HG02759 (cell line): ENCODE measurements around the gene LRMDA.

ENCODE experiments used
- ATAC-seq: cut with Tn5 transposase; IDR thresholded peaks from one replicate; pipeline ENCODE4 v1.9.1; 2021; ENCODE audit warnings: mild to moderate bottlenecking, moderate library complexity; ENCODE audit not compliant: unreplicated experiment

Gene LRMDA

DNA sequence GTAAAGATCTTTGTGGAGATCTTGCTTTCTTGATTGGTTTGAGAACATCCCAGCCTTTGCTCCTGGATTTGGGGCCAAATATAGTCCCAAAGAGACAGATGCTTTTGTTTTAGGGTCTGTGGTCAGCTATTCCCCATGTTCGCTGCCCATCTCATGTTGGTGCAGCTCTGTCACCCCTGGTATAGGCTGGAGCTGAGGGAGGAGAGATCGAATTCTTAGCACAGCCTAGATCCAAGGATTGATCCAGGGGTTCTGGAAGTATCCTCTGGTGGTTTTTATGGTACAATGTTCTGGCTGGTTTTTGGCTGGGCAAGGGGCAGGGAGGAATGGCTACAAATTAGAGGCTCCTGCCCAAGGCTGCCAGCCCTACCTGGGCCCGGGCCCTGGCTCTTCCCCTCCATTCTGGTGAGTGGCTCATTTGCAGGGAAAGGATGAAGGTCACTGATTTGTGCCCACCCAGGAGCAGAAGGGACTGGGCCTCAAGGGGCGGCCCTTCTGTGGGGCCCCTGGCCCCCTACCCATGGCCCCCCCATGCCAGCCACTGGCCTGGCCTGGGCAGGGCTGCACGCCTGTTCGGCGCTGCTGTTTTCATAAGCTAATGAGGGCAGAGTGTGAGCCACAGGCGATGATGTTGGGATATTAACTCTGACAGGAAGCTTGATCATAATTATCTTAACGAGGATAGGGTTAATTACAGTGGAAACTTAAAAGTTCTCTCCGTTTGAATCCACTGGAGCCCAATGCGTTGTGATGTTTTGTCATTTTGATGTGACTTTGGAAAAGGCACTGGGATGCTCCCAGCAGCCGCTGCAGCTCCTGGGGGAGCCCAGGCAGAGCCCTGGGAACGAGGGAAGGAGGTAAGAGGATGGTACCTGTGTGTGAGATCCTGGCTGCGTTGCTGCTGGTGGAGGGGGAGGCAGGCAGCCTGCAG is 600.6 kb downstream of the LRMDA start:
- no peak for ATAC-seq

DNA sequence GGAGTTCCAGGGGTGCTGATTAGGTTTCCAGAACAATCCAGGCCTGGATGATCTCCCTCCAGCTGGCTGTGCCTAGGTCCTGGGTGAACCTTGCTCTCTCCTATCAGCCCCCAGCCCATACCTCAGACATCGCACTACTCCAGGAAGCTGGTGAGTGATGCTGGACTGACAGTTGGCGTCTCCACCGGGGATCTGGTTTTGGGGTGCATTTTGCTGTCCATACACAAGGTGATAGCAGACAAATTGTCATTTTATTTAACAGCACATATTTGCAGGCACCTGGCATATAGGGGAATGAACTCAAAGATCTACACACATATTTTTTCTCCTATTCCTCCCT is 601.2 kb downstream of the LRMDA start:
- no peak for ATAC-seq

DNA sequence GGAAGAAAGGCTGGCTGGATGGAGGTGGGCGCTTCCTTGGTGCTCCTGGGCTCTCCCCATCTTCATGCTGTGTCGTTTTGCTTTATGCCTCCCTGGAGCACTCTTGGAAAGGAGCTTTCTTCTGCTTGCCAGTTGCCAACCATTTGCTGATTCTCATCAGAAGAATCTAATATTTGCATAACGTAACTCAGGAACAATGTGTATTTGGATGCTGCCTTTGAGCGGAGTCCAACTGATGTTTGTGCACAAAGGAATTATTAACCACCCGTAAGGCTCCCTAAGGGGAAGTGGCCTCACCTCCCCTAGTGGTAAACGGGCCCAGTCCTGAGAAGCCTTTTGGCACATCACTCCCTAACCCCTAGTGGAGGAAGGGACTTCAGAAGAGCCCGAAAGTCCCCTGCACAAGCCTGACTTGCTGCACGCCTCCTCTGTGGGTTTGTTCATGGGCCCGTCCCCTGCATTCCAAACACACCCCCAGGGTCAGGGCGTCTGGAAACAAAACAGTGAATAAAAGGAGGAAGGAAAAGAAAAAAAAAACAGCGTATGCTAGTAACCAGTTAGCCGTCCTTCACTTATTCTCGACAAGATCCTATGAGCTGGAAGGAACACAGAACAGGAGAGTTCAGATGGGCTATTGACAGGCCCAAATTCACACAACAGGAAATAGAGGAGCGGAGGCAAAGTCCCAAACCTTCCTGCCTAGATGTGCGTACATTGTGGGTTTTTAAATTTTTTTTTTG is 602.2 kb downstream of the LRMDA start:
- ATAC-seq: no peak

DNA sequence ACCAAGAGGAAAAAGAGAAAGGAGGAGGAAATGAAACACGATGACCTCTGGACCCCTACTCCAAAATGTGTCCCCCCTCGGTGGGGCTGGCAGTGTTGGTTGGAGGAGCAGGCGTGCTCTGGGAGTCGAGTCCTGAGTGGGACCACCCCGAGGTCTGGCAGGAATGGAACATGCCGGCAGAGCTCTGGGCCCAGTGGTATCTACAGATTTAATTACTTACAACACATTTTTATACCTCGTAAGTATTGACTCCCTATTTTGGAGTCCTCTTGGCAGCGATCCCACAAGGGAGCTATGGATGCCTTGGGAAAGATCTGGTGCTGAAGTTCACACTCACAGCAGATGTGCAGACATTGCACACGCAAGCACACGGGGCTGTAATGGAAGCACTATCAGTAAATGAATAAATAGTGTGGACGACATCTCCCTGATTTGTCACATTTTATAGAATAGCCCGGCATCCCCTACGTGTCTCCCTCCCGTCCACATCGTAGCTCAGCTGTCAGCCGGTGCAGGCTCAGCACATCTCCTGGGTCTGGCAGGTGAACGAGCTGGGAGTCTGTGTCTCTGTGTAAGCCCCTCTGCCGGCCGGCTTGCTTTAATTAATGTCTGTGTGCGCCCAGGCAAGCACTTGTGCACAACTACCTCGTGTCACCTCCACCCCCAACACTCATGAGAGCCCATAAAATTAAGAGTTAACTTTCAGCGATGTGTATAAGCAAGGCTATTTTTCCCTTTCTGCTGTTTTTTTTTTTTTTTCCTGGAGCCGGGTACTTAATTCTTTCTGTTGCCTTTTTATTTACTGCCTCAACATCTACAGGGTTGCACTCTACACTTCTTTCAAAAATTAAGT is 603.2 kb downstream of the LRMDA start:
- ATAC-seq: no peak

DNA sequence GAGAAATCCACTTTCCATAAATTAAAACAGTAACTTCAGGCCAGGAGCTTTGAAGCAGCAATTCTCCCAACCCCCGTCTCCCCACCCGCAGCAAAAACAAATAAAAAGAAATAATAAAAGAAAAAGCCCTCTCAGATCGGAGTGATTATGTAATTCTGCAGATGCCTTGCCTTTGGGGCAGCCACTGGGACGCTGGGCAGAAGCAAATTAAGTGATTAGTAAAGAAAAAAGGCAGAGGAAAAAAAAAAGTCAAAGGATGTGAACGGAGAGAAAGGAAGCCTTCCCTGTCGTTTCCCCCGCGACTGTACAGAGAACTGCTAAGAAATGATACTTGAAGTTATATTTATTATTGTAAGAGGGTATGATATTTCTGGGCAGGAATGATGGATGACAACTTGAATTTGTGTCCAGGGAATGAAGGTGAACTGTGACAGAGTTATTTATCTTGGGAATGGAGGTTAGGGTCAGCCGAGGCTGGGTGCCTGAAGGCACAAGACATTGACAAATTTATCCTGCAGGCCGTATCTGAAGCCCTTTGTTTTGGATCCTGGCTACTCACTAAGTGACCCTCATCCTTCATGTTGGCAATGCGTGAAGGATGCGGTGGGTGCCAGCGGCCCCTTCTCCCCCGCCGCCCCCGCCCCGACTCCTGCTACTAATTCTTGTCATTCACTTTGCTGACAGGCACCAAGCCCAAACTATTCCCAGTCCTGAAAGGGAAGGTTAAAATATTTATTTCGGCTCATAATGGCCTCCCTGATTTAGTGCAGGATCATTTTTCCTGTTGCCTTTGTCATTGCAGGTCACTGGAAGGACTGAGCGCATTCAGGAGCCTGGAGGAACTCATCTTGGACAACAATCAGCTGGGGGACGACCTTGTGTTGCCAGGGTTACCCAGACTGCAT is 604.0 kb downstream of the LRMDA start:
- ATAC-seq: no peak

DNA sequence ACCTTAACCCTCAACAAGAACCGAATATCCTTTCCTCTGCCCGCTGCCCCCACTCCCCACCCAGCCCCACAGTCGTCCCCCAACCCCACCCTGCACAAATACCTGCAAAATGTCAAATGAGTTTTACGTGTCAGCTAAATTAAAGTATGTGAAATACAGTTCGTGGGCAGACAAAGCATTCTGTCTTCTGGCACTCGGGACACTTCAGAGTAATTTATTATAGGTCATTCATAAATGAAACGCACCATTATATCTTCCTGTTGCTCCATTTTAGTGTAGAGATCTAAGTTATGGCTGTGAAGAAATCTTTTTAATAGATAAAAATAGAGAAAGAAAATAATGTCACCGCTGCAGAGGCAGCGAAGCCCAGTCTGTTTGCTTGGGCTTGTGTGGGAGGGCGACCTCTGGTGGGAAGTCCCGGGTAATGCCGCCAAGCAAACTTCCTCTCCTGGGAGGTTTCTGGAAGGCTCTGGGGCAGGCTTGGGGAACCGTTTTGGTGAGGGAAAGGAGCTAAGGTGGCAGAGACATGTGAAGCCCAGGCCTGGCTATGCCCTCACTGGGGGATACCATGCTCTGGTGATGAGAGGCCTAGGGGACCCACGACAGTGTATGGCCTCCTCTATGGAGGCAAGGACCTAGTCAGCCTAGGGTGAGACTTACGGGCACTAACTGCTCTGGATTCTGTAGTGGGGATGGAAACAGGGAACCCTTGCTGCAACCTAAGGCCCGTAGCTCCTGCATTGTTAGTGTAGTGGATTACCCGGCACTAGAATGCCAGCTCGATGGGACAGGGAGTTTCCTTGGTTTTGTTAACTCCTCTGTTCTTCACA is 604.9 kb downstream of the LRMDA start:
- ATAC-seq: peak; percentile 73

DNA sequence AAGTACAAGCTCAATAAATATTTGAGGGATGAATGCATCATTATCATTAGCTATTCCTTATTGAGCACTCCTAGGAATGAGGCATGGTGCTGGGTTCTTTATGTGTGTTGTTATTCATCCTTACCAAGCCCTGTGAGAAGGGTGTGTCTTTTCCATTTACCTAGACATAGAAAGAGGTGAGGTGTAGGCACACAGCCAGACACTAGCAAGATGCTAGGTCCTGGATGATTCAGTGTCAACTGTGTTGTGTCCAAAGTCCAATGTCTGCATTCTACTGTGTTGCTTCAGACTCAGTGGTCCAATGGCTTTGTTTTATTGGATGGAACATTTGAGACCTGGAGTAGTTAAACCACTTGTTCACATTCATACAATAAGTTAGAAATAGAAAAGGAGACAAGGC is 605.5 kb downstream of the LRMDA start:
- ATAC-seq: no peak

DNA sequence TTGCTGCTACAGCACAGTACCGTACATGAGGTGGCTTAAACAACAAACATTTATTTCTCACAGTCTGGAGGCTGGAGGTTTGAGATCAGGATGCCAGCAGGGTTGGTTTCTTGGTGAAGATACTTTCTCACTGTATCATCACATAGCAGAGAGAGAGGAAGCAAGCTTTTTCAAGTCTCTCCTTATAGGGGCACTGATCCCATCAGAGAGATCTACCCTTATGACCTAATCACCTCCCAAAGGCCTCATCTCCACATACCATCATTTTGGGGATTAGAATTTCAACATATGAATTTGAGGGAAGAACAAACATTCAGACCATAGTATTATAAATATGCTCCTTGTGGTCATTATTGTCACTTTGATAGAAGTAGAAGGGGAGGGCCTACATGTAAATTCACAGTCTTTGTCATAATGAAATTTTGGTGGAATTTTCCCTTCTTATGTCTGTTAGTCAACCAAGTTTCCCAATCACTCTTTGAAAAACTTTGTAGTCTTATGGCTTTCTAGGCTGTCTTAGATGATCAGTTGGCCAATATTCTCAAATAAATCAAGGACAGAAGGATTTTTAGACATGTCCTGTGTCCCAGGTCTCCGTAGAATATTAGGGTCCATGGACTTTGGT is 606.2 kb downstream of the LRMDA start:
- ATAC-seq: no peak

DNA sequence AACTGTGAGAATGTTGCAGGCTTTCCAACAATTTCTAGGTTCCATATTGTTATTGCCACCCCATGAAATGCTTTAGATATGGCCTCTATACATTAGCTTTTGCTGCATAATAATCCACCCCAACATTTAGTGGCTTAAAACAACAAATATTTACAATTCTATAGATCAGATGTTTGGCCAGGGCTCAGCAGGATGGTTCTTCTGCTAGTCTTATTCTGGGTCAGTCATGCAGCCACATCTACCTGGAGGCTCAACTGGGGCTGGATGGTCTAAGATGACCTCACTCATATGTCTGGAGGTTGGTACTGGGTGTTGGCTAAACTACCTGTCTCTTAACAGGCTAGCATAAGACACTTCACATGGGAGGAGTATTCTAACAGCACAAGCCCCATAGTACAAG is 607.3 kb downstream of the LRMDA start:
- no peak for ATAC-seq

DNA sequence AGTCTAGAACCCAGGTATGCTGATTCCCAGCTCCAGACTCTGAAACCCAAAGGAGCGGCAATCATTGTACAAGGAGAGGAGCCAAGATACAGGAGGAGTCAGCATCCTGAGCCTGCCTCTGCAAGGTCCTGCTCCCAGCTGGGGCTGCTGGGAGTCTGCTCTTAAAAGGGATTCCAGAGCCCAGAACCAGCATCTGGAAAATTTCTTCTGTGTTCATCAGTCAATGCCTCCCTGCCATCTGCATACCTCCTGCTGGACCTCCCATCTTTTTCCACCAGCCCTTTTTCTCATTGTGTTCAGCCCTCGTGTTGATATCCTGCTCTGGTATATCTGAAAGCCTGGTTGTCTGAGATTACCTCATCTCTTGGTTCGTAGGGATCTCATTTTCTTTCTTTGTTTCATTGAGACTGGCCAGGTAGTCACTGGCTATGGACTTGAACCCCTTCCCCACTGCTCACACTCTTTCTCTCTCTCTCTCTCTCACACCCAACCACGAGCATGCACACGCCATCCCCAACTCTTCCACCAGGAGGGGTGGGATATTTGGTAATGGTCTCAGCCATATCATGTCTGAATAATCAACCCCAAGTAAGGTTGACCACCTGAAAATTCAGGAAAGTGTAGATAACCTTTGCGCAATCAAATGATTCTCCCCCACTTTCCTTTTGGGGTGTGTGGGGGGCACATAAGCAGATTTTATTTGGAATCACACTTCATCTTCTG is 608.8 kb downstream of the LRMDA start:
- no peak for ATAC-seq

DNA sequence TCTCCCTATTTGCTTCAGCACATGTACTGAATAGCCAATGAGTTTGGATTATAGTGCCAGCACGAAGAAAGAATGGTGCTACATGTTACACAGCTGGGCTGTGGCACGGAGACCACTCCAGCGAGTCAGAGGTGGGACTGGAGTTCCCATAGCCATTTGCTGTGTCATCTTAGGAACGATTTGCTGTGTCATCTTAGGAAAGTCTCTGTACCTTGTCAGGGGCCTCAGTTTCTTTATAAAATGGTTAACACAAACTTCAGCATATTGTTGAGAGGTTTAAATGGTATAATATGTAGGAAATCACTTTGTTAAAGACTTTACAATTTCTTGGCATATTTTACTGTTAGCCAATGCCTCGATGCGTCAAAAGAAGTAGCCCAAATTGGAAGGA is 609.4 kb downstream of the LRMDA start:
- ATAC-seq: no peak

DNA sequence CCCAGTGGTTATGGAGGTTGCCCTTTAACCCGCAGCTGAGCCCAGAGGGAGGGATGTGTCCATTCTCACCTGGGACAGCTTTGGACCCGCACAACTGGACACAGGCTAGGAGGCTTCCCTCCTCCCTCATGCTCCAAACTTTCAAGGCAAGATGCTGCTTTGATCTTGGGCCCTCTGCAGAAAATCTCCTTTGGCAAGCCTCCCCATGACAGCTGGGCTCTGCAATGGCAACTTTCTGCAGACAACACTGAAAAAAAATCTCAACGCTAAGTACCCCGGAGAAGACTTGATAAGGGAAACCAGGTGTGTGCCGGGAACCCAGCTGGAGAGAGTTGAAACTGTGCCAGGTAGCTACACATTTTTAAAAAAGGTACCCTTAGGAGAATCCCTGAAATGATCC is 610.1 kb downstream of the LRMDA start:
- ATAC-seq: no peak

DNA sequence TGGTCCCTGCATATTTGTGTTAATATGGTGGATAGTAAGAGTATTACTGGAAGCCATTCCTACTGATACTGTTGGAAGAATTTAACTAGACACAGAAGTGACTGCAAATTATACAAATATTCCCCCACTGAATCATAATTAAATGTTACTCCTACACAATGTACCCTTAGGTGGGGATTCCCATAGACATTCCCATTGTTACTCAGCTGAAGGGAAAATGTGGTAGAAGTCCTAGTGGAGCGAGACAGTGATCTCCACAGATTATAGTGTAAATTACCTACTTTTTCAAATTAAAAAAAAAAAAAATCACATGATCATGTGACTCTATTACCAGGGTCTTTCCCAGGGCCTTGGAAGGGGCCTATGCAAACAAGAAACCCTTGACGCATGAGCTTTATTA is 611.8 kb downstream of the LRMDA start:
- no peak for ATAC-seq

DNA sequence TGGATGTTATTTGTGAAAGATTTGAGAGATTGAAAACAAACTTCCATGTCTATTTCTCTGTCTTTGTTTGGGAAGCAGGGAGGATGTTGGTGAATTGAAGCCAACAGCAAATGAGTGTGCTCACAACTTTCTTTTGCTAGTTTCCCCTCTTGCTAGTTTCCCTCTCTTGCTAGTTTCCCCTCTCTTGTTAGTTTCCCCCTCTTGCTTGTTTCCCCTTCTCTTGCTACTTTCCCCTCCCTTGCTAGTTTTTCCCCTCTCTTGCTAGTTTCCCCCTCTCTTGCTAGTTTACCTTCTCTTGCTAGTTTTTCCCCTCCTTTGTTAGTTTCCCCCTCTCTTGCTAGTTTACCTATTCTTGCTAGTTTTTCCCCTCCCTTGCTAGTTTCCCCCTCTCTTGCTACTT is 613.3 kb downstream of the LRMDA start:
- no peak for ATAC-seq

DNA sequence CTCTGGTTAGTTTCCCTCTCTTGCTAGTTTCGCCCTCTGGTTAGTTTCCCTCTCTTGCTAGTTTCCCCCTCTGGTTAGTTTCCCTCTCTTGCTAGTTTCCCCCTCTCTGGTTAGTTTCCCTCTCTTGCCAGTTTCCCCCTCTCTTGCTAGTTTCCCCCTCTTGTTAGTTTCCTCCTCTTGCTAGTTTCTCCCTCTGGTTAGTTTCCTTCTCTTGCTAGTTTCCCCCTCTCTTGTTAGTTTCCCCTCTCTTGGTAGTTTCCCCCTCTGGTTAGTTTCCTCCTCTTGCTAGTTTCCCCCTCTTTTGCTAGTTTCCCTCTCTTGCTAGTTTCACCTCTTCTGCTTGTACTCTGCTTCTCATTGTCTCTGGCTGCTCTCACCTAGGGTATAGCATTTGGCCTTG is 613.8 kb downstream of the LRMDA start:
- no peak for ATAC-seq

DNA sequence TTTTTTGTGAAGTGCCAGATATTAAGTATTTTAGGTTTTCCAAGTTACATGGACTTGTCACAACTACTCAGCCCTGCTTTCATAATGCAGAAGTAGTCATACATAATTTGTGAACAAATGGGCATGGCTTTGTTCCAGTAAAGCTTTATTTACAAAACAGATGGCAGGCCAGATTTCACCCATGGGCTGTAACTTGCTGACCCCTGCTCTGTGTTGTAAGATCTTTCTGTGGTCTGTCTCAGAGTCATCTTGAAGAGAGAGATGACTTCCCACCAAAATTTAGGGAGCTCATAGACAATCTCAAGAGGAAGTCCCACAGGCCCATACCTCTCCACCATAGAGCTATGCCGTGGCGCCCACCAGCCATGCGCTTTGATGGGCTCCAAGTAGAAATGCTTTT is 616.1 kb downstream of the LRMDA start:
- no peak for ATAC-seq

DNA sequence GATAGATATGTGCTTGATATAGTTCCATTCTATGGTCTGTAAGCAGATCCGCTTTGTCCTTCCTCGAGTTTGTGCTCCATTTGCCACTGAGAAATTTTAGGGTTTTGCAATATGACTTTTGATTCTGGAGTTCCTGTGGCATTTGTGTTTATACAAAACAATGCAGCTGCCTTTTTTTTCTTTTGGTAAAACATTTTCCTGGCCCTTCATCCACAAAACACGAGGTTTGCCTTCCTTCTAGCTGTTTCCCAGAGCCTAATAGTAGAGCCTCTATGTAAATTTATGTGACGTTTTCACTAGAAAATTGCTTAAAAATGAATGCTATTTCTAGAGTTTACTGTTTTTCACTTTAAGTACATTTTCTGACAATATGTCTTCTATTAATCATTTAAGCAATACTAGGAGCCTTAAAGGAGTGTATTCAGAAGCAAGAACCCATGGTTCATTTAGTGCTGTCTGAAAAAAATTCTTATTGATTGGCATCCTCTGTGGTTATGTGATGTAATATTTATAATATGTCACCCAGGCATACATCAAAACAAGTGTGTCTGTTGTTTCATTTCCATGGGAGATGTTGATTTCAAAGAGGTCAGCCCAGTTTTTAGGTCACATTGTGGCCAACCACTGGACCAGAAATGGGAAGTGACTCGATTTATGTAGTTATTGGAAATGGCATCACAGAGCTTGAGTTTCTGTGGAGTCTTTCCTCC is 618.3 kb downstream of the LRMDA start:
- ATAC-seq: no peak

DNA sequence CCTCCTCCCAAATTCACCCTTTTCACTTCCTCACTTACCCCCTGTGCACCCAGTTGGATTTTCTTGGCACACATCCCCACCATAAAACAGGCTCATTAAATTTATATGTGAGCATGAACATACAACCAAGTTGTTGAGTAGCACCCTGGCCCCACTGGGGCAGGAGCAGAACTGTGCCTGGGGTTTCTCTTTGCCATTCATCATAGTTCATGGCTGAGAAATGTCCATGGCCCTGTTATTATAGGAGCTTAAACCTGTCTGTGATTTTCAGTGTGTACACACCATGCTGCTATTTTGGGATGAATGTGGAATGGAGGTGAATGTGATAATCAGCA is 618.8 kb downstream of the LRMDA start:
- no peak for ATAC-seq
